ENCODE measurements around the gene NAPEPLD.

DNA sequence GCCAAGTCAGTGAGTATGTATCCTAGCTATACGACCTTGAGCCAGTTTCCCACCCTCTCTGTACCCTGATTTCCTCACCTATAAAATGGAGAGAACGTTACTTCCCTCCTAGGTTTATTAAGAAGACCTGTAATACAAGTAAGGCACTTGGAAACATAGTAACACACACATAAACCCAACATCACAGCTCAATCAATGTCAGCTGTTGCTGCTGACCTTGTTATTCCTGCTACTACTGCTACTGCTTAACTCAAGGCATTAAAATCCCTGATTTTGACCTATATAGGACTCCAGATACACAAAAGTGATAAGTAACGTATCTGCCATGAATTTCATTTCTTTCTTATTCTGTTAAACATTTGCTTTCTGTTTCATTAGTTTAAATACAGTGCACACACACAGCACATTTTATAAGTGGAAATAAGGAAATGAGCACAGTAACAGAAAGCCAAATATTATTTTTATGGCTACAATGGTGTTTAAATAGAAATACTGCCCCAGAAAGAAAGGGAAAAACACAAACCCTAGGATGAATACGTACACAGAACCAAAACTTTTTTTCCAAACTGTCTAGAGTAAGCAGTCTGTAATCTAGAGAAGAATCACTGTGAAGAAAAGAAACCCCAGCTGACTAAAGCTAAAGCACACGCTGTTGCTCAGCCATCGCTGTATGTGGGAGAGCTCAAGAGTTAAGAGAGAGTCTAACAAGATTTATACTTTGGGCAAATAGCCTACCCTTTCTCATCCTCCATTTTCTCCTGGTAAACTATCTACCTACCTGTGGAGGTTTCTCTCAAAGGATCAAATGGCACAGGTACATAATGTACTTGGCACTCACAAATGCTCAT lies 19.0 kb downstream of the NAPEPLD start:
- TF ChIP-seq, protein P1, sequence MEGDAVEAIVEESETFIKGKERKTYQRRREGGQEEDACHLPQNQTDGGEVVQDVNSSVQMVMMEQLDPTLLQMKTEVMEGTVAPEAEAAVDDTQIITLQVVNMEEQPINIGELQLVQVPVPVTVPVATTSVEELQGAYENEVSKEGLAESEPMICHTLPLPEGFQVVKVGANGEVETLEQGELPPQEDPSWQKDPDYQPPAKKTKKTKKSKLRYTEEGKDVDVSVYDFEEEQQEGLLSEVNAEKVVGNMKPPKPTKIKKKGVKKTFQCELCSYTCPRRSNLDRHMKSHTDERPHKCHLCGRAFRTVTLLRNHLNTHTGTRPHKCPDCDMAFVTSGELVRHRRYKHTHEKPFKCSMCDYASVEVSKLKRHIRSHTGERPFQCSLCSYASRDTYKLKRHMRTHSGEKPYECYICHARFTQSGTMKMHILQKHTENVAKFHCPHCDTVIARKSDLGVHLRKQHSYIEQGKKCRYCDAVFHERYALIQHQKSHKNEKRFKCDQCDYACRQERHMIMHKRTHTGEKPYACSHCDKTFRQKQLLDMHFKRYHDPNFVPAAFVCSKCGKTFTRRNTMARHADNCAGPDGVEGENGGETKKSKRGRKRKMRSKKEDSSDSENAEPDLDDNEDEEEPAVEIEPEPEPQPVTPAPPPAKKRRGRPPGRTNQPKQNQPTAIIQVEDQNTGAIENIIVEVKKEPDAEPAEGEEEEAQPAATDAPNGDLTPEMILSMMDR (conservative IDR thresholded peaks at IDR 0.05), result no peak
- no peak for TF ChIP-seq EZH2 (IDR thresholded peaks at IDR 0.05; ENCODE audit: low read depth)

Data from PC-9 (cell line).